Parathyroid adenoma (tissue), 2 donors: ENCODE data around the gene NAA25.

Experiments
- H2AFZ ChIP-seq: fragments of 300-600 bp; sonication (generic); one replicate; pipeline ENCODE4 v1.7.0; 2017; ENCODE audit warnings: antibody characterized with exemption, mild to moderate bottlenecking
- H3K27ac ChIP-seq: fragments of 300-600 bp; sonication (generic); one replicate; pipeline ENCODE4 v1.7.0; 2017
- H3K27me3 ChIP-seq: fragments of 300-600 bp; sonication (generic); one replicate; pipeline ENCODE4 v1.7.0; 2017; ENCODE audit warnings: low read length; ENCODE audit not compliant: control insufficient read depth, insufficient read depth
- H3K36me3 ChIP-seq: fragments of 300-600 bp; sonication (generic); one replicate; pipeline ENCODE4 v1.7.0; 2017; ENCODE audit warnings: low read length; ENCODE audit not compliant: control insufficient read depth, insufficient read depth
- H3K4me1 ChIP-seq: fragments of 300-600 bp; sonication (generic); one replicate; pipeline ENCODE4 v1.7.0; 2017; ENCODE audit warnings: control low read depth
- H3K4me2 ChIP-seq: fragments of 300-600 bp; sonication (generic); one replicate; pipeline ENCODE4 v1.7.0; 2017; ENCODE audit warnings: low read length
- H3K4me3 ChIP-seq: fragments of 300-600 bp; sonication (generic); one replicate; pipeline ENCODE4 v1.7.0; 2017; ENCODE audit warnings: low read depth, low read length
- H3K79me2 ChIP-seq: fragments of 300-600 bp; sonication (generic); one replicate; pipeline ENCODE4 v1.7.0; 2017; ENCODE audit warnings: control low read depth
- H3K9ac ChIP-seq: fragments of 300-600 bp; sonication (generic); one replicate; pipeline ENCODE4 v1.7.0; 2017; ENCODE audit warnings: mild to moderate bottlenecking
- H3K9me3 ChIP-seq: fragments of 300-600 bp; sonication (generic); one replicate; pipeline ENCODE4 v1.7.0; 2017; ENCODE audit warnings: low read length; ENCODE audit not compliant: control insufficient read depth
- CTCF ChIP-seq: fragments of 300-600 bp; sonication (generic); IDR thresholded peaks from one replicate; pipeline ENCODE4 v1.7.0; 2017; ENCODE audit warnings: antibody characterized with exemption, mild to moderate bottlenecking
- donor health status: primary hyperparathyroidism.

Gene NAA25

GRCh38 chr12:112035219-112035785 is 73.3 kb downstream of the NAA25 start:
- TF ChIP-seq CTCF, result no peak
- H3K27me3 ChIP-seq, result no peaks in the 10 kb centered on the region
- no peak overlapping the region for H3K4me3 ChIP-seq
- H3K36me3 ChIP-seq, result no peaks in the 10 kb centered on the region
- peaks cover 18% of the 10 kb centered on the region for H3K4me1 ChIP-seq
- H3K9ac ChIP-seq, result no peak overlapping the region
- H3K27ac ChIP-seq, result no peak overlapping the region
- no peak overlapping the region for H2AFZ ChIP-seq
- H3K79me2 ChIP-seq, result no peaks in the 10 kb centered on the region
- H3K4me2 ChIP-seq, result no peak overlapping the region
- no peaks in the 10 kb centered on the region for H3K9me3 ChIP-seq

- H2AFZ ChIP-seq, result peak overlapping the region; percentile 31
- H3K27me3 ChIP-seq, result no peaks in the 10 kb centered on the region
- peaks cover 18% of the 10 kb centered on the region for H3K4me1 ChIP-seq
- H3K4me2 ChIP-seq, result no peak overlapping the region
- no peaks in the 10 kb centered on the region for H3K79me2 ChIP-seq
- H3K9me3 ChIP-seq, result no peaks in the 10 kb centered on the region
- TF ChIP-seq CTCF, result no peak
- no peak overlapping the region for H3K4me3 ChIP-seq
- peak overlapping the region; percentile 2 for H3K27ac ChIP-seq
- no peak overlapping the region for H3K9ac ChIP-seq
- H3K36me3 ChIP-seq, result no peaks in the 10 kb centered on the region
Observed at GRCh38 chr12:112032292-112032691, 76.3 kb downstream of the NAA25 start.

- no peaks in the 10 kb centered on the region for H3K36me3 ChIP-seq
- no peak overlapping the region for H3K4me2 ChIP-seq
- H3K4me1 ChIP-seq, result peaks cover 18% of the 10 kb centered on the region
- TF ChIP-seq CTCF, result no peak
- no peak overlapping the region for H2AFZ ChIP-seq
- no peak overlapping the region for H3K4me3 ChIP-seq
- H3K9me3 ChIP-seq, result no peaks in the 10 kb centered on the region
- H3K79me2 ChIP-seq, result no peaks in the 10 kb centered on the region
- H3K27ac ChIP-seq, result peak overlapping the region; percentile 46
- no peak overlapping the region for H3K9ac ChIP-seq
- H3K27me3 ChIP-seq, result no peaks in the 10 kb centered on the region
Observed at GRCh38 chr12:112031472-112031871, 77.1 kb downstream of the NAA25 start.

GRCh38 chr12:112029301-112029700 is 79.3 kb downstream of the NAA25 start:
- Histone ChIP-seq H2AFZ (no peak overlapping the region), H3K4me2 (no peak overlapping the region), H3K9me3 (no peaks in the 10 kb centered on the region), H3K27me3 (no peaks in the 10 kb centered on the region), H3K36me3 (no peaks in the 10 kb centered on the region), H3K27ac (no peak overlapping the region), H3K9ac (no peak overlapping the region), H3K79me2 (no peaks in the 10 kb centered on the region), H3K4me3 (no peak overlapping the region), H3K4me1 (peaks cover 18% of the 10 kb centered on the region)
- TF ChIP-seq CTCF, result no peak

GRCh38 chr12:112025808-112026375 is 82.7 kb downstream of the NAA25 start:
- Histone ChIP-seq H3K36me3 (no peaks in the 10 kb centered on the region), H2AFZ (no peak overlapping the region), H3K4me1 (peaks cover 11% of the 10 kb centered on the region), H3K9me3 (no peaks in the 10 kb centered on the region), H3K9ac (no peak overlapping the region), H3K27ac (no peak overlapping the region), H3K79me2 (no peaks in the 10 kb centered on the region), H3K4me3 (no peak overlapping the region), H3K27me3 (no peaks in the 10 kb centered on the region), H3K4me2 (no peak overlapping the region)
- TF ChIP-seq CTCF, result no peak
